ENCODE results near the gene FOXO3. TPM values are rescaled to one million over a fixed set of nuclear protein-coding genes. Genes with fewer than 3 reads are reported as not detected.
A peak's percentile ranks its signal among the peaks of the same experiment; 100 is the strongest.
"Not testable (repeated sequence)": the region's sequence is repeated elsewhere in the genome, so short reads cannot be mapped to it uniquely, and the experiment has no call there.

The FOXO3 gene
- total RNA-seq, 1 donor from 2014 or later: 5.9 TPM

GRCh38 chr6:108559097-108559883 lies 1.4 kb upstream of the FOXO3 start:
- DNase-seq: peak; percentile 96
- Mint-ChIP-seq H3K4me1 (peaks cover 24% of the 10 kb centered on the region), H3K27ac (peak overlapping the region; percentile 93), H3K36me3 (ENCODE audit: low read depth) (peaks cover 9% of the 10 kb centered on the region), H3K4me3 (peak overlapping the region; percentile 88), H3K27me3 (peaks cover 37% of the 10 kb centered on the region), H3K9me3 (no peaks in the 10 kb centered on the region)
- intact Hi-C loops (cut with micrococcal nuclease): loop anchor here (1.0 to 10.0 kb wide), 8 partner anchors 324 to 926 kb away; partner anchors contain the start of genes SCML4, SEC63 and ZBTB24

GRCh38 chr6:108559884-108560462 lies 744 bp upstream of the FOXO3 start:
- intact Hi-C loops (cut with micrococcal nuclease): loop anchor here (1.0 to 10.0 kb wide), 8 partner anchors 323 to 925 kb away; partner anchors contain the start of genes SCML4, SEC63 and ZBTB24
- peaks cover 33% of the 10 kb centered on the region for H3K27me3 Mint-ChIP-seq
- peak overlapping the region; percentile 88 for H3K4me3 Mint-ChIP-seq
- DNase-seq: no peak
- no peaks in the 10 kb centered on the region for H3K9me3 Mint-ChIP-seq
- peak overlapping the region; percentile 68 for H3K27ac Mint-ChIP-seq
- peaks cover 9% of the 10 kb centered on the region for H3K36me3 Mint-ChIP-seq (ENCODE audit: low read depth)
- H3K4me1 Mint-ChIP-seq: peaks cover 31% of the 10 kb centered on the region

GRCh38 chr6:108561309-108561647 lies 561 bp downstream of the FOXO3 start:
- Mint-ChIP-seq H3K36me3 (ENCODE audit: low read depth) (peaks cover 15% of the 10 kb centered on the region), H3K27me3 (peaks cover 31% of the 10 kb centered on the region), H3K4me3 (peak overlapping the region; percentile 58), H3K4me1 (peaks cover 42% of the 10 kb centered on the region)
- H3K9me3 Mint-ChIP-seq; H3K27ac Mint-ChIP-seq; intact Hi-C loops (cut with micrococcal nuclease): not testable (repeated sequence)
- DNase-seq: peak; percentile 61

GRCh38 chr6:108561742-108562502 lies 1.2 kb downstream of the FOXO3 start:
- peak overlapping the region; percentile 68 for H3K4me3 Mint-ChIP-seq
- peak overlapping the region; percentile 11 for H3K27ac Mint-ChIP-seq
- peaks cover 15% of the 10 kb centered on the region for H3K36me3 Mint-ChIP-seq (ENCODE audit: low read depth)
- H3K27me3 Mint-ChIP-seq: peaks cover 26% of the 10 kb centered on the region
- DNase-seq: peak; percentile 59
- no peaks in the 10 kb centered on the region for H3K9me3 Mint-ChIP-seq
- intact Hi-C loops (cut with micrococcal nuclease): no loop called here
- H3K4me1 Mint-ChIP-seq: peaks cover 39% of the 10 kb centered on the region

- Mint-ChIP-seq H3K36me3 (ENCODE audit: low read depth) (peaks cover 19% of the 10 kb centered on the region), H3K27me3 (peaks cover 22% of the 10 kb centered on the region), H3K9me3 (no peaks in the 10 kb centered on the region), H3K4me1 (peaks cover 33% of the 10 kb centered on the region), H3K27ac (no peak overlapping the region), H3K4me3 (peak overlapping the region; percentile 68)
- intact Hi-C loops (cut with micrococcal nuclease): no loop called here
- peak; percentile 60 for DNase-seq
Observed at GRCh38 chr6:108562503-108562993, 1.8 kb downstream of the FOXO3 start.

- H3K4me3 Mint-ChIP-seq: no peak overlapping the region
- peaks cover 36% of the 10 kb centered on the region for H3K4me1 Mint-ChIP-seq
Observed at GRCh38 chr6:108563292-108563691, 2.6 kb downstream of the FOXO3 start.

GRCh38 chr6:108564178-108564577 lies 3.5 kb downstream of the FOXO3 start:
- H3K36me3 Mint-ChIP-seq (ENCODE audit: low read depth): peaks cover 29% of the 10 kb centered on the region
- no peak overlapping the region for H3K4me3 Mint-ChIP-seq
- DNase-seq: peak; percentile 73
- intact Hi-C loops (cut with micrococcal nuclease): loop anchor here (1.0 to 2.0 kb wide), 2 partner anchors 67 to 218 kb away; no protein-coding TSS in a partner anchor
- H3K27ac Mint-ChIP-seq: no peak overlapping the region
- peaks cover 39% of the 10 kb centered on the region for H3K4me1 Mint-ChIP-seq
- no peaks in the 10 kb centered on the region for H3K9me3 Mint-ChIP-seq
- H3K27me3 Mint-ChIP-seq: peaks cover 32% of the 10 kb centered on the region

More at GRCh38 chr6:108563292-108563691, 2.6 kb downstream of the FOXO3 start:
- H3K9me3 Mint-ChIP-seq: no peaks in the 10 kb centered on the region
- intact Hi-C loops (cut with micrococcal nuclease): no loop called here
- H3K27me3 Mint-ChIP-seq: peaks cover 25% of the 10 kb centered on the region
- H3K36me3 Mint-ChIP-seq (ENCODE audit: low read depth): peaks cover 22% of the 10 kb centered on the region
- no peak for DNase-seq
- H3K27ac Mint-ChIP-seq: no peak overlapping the region

- Mint-ChIP-seq H3K36me3 (ENCODE audit: low read depth) (peaks cover 32% of the 10 kb centered on the region), H3K27me3 (peaks cover 32% of the 10 kb centered on the region), H3K4me3 (peak overlapping the region; percentile 45), H3K4me1 (peaks cover 41% of the 10 kb centered on the region), H3K27ac (peak overlapping the region; percentile 1), H3K9me3 (no peaks in the 10 kb centered on the region)
- intact Hi-C loops (cut with micrococcal nuclease): loop anchor here (2.0 kb wide), 1 partner anchor 66 kb away; no protein-coding TSS in a partner anchor
- DNase-seq: peak; percentile 64
Observed at GRCh38 chr6:108565091-108565766, 4.5 kb downstream of the FOXO3 start.

- Mint-ChIP-seq H3K4me1 (peaks cover 41% of the 10 kb centered on the region), H3K27me3 (peaks cover 34% of the 10 kb centered on the region), H3K27ac (no peak overlapping the region), H3K4me3 (no peak overlapping the region), H3K36me3 (ENCODE audit: low read depth) (peaks cover 34% of the 10 kb centered on the region), H3K9me3 (no peaks in the 10 kb centered on the region)
- no peak for DNase-seq
- intact Hi-C loops (cut with micrococcal nuclease): loop anchor here (2.0 kb wide), 1 partner anchor 65 kb away; no protein-coding TSS in a partner anchor
Observed at GRCh38 chr6:108565893-108566292, 5.2 kb downstream of the FOXO3 start.

GRCh38 chr6:108566406-108566805 lies 5.7 kb downstream of the FOXO3 start:
- intact Hi-C loops (cut with micrococcal nuclease): no loop called here
- Mint-ChIP-seq H3K9me3 (no peaks in the 10 kb centered on the region), H3K27ac (no peak overlapping the region), H3K27me3 (peaks cover 38% of the 10 kb centered on the region), H3K4me3 (no peak overlapping the region), H3K4me1 (peaks cover 41% of the 10 kb centered on the region), H3K36me3 (ENCODE audit: low read depth) (peaks cover 38% of the 10 kb centered on the region)
- DNase-seq: no peak

- Mint-ChIP-seq H3K27me3 (peaks cover 26% of the 10 kb centered on the region), H3K36me3 (ENCODE audit: low read depth) (peaks cover 32% of the 10 kb centered on the region), H3K9me3 (no peaks in the 10 kb centered on the region), H3K27ac (no peak overlapping the region), H3K4me3 (no peak overlapping the region), H3K4me1 (peaks cover 34% of the 10 kb centered on the region)
- DNase-seq: no peak
- intact Hi-C loops (cut with micrococcal nuclease): no loop called here
Observed at GRCh38 chr6:108568101-108568500, 7.4 kb downstream of the FOXO3 start.

- H3K4me3 Mint-ChIP-seq: no peak overlapping the region
- no peak for DNase-seq
- no peak overlapping the region for H3K27ac Mint-ChIP-seq
- no peaks in the 10 kb centered on the region for H3K9me3 Mint-ChIP-seq
- peaks cover 24% of the 10 kb centered on the region for H3K27me3 Mint-ChIP-seq
- peaks cover 31% of the 10 kb centered on the region for H3K4me1 Mint-ChIP-seq
- intact Hi-C loops (cut with micrococcal nuclease): no loop called here
- peaks cover 32% of the 10 kb centered on the region for H3K36me3 Mint-ChIP-seq (ENCODE audit: low read depth)
Observed at GRCh38 chr6:108568551-108569305, 8.0 kb downstream of the FOXO3 start.
